Stromal cell of bone marrow (primary cell): ENCODE measurements around the gene MEST.
"Not testable (repeated sequence)": the region's sequence is repeated elsewhere in the genome, so short reads cannot be mapped to it uniquely, and the experiment has no call there.

Experiments used
- DNase-seq: peaks from one replicate; pipeline ENCODE4 v3.0.0-alpha.2; 2012; ENCODE audit warnings: low read depth

MEST gene, protein sequence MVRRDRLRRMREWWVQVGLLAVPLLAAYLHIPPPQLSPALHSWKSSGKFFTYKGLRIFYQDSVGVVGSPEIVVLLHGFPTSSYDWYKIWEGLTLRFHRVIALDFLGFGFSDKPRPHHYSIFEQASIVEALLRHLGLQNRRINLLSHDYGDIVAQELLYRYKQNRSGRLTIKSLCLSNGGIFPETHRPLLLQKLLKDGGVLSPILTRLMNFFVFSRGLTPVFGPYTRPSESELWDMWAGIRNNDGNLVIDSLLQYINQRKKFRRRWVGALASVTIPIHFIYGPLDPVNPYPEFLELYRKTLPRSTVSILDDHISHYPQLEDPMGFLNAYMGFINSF

GRCh38 chr7:130491841-130492522, at the start of gene MEST:
TSS of gene MEST (plus strand) at chr7:130492085. CDS start at chr7:130492314, 229 bp downstream.
- no peak for DNase-seq

GRCh38 chr7:130442601-130443000, 49.3 kb upstream of the MEST start:
- no peak for DNase-seq

DNA sequence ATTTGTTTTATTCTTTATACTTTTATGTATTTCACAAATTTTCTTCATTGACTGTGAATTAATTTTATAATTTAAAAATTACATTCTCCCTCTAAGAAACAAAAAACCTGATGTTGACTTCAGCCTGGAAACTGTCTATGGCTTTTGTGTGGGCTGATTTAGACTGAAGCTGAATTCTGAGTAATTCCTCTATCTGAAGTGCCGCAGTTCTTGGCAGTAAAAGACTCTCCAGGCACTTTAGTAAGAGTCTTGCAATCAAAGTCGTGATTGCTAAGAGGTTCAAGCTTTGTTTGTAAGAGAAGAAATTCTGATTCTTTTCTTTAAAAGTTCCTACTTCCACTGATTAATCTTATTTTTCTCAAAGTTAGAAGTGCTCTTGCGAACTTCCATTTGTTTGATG, 47.7 kb upstream of the MEST start:
- DNase-seq: peak; percentile 57

- DNase-seq: no peak
Measured at GRCh38 chr7:130444751-130445407, 47.0 kb upstream of the MEST start.

GRCh38 chr7:130446259-130446658, 45.6 kb upstream of the MEST start:
- DNase-seq: no peak

- DNase-seq: not testable (repeated sequence)
Measured at GRCh38 chr7:130451344-130451743, 40.5 kb upstream of the MEST start.

GRCh38 chr7:130452951-130453350, 38.9 kb upstream of the MEST start:
- DNase-seq: no peak

- DNase-seq: no peak
Measured at GRCh38 chr7:130454959-130455358, 36.9 kb upstream of the MEST start.

GRCh38 chr7:130458257-130458656, 33.6 kb upstream of the MEST start:
- no peak for DNase-seq

DNA sequence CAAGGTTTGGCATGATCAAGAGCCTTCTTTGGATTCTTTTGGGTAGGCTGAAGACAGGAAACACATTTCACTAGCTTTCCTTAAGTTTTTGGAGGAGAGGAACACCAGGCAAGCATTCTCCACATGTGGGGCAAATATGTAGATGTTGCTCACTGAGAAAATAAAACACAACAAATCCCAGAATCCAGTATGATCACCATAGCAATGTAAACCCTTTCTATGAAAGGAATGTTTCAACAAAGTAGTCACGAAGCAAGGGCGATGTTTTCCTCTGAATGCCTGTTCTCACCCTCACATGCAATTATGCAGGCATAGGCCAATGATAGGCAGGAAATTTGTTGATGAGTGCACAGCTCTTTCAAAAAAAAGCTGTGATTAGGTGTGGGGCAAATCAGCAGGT, 30.6 kb upstream of the MEST start:
- DNase-seq: no peak

GRCh38 chr7:130463553-130464434, 28.1 kb upstream of the MEST start:
- DNase-seq: no peak

DNA sequence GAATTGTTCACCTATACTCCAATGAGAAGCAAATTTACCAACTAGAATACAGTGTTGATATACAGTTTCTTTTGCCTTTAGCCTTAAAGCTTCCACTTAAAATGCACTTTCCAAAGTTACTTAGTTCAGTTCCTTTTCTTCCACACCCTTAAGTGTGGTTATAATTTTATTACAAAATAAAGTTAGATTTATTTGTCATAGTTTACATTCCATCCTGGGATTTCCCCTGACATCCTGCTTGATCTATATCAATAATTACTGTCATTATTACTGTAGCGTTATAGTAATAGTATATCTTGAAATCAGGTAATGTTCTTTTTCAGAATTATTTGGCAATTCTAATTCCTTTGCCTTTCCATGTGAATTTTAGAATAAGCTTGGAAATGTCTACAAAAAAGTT, 23.3 kb upstream of the MEST start:
- no peak for DNase-seq

- no peak for DNase-seq
Measured at GRCh38 chr7:130471974-130472373, 19.9 kb upstream of the MEST start.

- DNase-seq: no peak
Measured at GRCh38 chr7:130473289-130473688, 18.6 kb upstream of the MEST start.

GRCh38 chr7:130473876-130474275, 18.0 kb upstream of the MEST start:
- DNase-seq: no peak

DNA sequence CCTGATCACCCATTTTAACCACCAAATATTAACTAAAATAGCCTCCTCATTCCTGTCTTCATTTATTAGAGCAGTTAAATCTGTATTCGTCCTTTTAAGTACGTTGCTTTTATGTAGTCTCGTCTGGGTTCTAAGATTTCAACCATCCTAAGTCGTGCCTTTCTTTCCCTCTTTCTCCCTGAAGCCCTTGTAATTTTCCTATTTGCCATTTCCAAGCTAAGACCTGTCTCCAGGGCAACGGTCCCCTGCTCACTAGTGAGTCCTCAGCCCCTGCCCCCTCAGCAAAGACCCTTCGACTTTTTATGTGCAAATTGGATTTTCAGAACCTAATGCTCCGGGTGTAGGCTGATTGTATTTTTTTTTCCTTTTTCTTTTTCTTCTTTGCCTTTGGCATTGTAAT, 16.1 kb upstream of the MEST start:
- DNase-seq: no peak

DNA sequence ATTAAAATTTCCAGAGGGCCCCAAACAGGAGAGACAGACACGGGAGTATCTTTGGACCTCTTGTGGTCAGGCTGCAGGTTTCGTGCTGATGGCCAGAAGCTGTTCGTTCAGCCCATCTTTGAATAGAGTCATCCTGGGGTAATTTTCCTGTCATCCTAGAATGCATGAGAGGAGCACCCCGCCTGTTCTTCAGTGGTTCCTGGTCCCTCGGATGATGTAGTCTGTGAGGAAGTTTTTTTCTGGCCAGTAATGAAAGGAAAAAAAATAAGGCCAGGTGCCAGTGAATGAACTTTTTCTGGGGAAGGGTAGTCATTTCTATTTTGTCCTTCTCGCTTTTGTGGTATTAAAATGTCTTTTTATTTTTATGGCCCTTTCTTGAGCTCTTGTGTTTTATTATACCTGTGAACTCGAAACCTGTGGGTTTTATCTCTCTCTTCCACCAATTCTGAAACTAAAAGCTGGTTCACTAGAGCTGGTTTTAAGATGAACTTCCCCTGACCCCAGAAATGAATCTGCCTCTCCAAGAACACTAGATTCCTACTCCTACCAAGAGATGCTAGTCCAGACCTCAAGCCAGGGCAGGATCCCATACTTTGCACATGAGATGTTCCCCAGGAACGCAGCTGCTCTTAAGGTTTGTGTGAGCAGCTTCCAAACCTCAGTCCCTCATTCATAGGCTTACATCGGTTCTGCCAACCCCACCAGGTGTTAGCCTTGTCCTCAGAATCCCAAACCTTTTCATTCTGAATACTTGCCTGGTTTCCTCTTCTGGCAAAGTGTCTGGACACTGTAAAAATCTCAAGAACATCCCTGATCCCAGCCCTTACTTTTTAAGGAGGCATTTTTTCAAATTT, 15.4 kb upstream of the MEST start:
- DNase-seq: no peak

- DNase-seq: no peak
Measured at GRCh38 chr7:130478991-130479390, 12.9 kb upstream of the MEST start.

DNA sequence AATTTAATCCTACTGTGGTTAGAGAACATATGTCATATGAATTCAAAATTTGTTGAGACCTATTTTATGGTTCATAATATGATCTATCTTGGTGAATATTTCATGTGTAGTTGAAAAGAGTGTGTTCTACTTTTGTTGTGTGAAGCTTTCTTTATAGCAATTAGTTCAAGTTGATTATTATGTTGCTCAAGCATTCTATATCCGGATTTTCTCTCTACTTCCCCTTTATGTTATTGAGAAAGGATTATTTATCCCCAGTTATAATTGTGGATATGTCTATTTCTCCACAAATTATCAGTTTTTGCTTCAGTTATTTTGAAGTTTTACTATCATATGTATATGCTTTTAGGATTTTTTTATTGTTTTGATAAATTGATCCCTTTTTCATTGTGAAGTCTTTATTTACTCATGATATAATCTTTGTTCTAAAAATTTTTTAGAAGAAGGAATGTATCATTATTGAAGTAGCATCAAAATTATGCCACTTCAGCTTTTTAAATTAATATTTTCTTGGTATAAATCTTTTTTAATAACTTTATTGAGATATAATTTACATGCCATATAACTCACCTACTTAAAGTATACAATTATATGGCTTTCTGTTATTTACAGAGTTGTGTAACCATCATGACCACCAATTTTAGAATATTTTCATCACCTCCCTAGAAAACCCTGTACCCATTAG, 12.0 kb upstream of the MEST start:
- no peak for DNase-seq

GRCh38 chr7:130481898-130482297, 10.0 kb upstream of the MEST start:
- DNase-seq: no peak

DNA sequence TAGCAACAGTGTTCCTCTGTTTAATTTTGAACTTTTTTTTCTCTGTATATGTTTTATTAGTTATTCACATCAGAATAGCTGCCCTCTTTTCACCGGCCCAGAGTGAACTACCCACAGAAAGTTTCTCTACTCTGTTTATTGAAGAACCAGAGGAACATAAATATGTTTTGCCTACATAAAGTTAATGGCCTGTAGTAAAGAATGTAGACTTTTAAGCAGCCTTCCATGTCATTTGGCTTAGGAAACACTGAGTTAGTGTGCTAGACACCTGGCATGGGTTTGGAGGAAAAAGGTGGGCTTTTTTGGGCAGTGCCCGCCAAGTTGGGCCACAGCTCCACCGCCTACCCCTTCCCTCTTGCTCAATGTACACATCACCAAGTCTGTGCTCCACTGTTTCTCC, 8.9 kb upstream of the MEST start:
- no peak for DNase-seq
